ENCODE data around the gene FLT1. TPM values are rescaled to one million over a fixed set of nuclear protein-coding genes. Genes with fewer than 3 reads are reported as not detected.

The FLT1 gene
- total and polyA plus RNA-seq, 2 of the 13 experiments (the other 11 are each of a cell fraction or from before 2014, with no cell fraction given) = 0.02 TPM; not detected in 1

- TF ChIP-seq TBP (CRISPR knock-in tag; IDR thresholded peaks at IDR 0.05) = no peak
- no peak for TF ChIP-seq TRAFD1 (CRISPR knock-in tag; IDR thresholded peaks at IDR 0.05; ENCODE audit: borderline replicate concordance)
- no peak for TF ChIP-seq ZBTB7A (CRISPR knock-in tag; IDR thresholded peaks at IDR 0.05)
- no peak for TF ChIP-seq ZNF639 (CRISPR knock-in tag; conservative IDR thresholded peaks at IDR 0.05)
- TF ChIP-seq NFYC (CRISPR knock-in tag; IDR thresholded peaks at IDR 0.05) = no peak
- TF ChIP-seq ZC3H13 (CRISPR knock-in tag; IDR thresholded peaks at IDR 0.05) = no peak
- TF ChIP-seq LBX2 (CRISPR knock-in tag; IDR thresholded peaks at IDR 0.05; ENCODE audit: borderline replicate concordance) = no peak
- no peak for TF ChIP-seq GMEB2 (CRISPR knock-in tag; IDR thresholded peaks at IDR 0.05; ENCODE audit: low read depth)
- TF ChIP-seq RFXANK (CRISPR knock-in tag; IDR thresholded peaks at IDR 0.05) = no peak
- DNase-seq (ENCODE audit: low spot score) = no peak
- H3K36me3 ChIP-seq (replicated peaks in 1 of 2; ENCODE audit: control insufficient read depth in 1 of 2, insufficient read depth in 2 of 2, low read length in 2 of 2) = no peaks in the 10 kb centered on the region
- in situ Hi-C loops (cut with HindIII; ENCODE audit: extremely low pct_ligation_motif_present, low pct_unique_long_range_greater_than_20kb) = no loop called here
- FAIRE-seq = no peak
- WGBS (ENCODE audit: low lambda C conversion rate) = 12% methylated on average over 1 of the region's 1 CpG
- intact Hi-C loops (cut with micrococcal nuclease; ENCODE audit: unreplicated experiment) = no loop called here
- peaks cover 4 to 50% of the 10 kb centered on the region in 2 experiments for H3K27me3 ChIP-seq (ENCODE audit: control insufficient read depth in 1 of 2, insufficient read depth in 2 of 2, low read length in 2 of 2)
- H3K4me1 ChIP-seq (ENCODE audit: insufficient read depth, low read length) = peaks cover 14% of the 10 kb centered on the region
- BruUV-seq (replicated peaks) = no TSS peak
- H4K20me1 ChIP-seq (ENCODE audit: insufficient read depth, low read length) = no peaks in the 10 kb centered on the region
- no peak overlapping the region for H2AFZ ChIP-seq (ENCODE audit: low read length)
- no peak for ATAC-seq
- no peaks in the 10 kb centered on the region for H3K9me3 ChIP-seq (ENCODE audit: low read length)
- H3K27ac ChIP-seq (ENCODE audit: extremely low read length, insufficient read depth, low read length) = no peak overlapping the region
- H3K9ac ChIP-seq (ENCODE audit: insufficient read depth, low read depth, low read length) = no peak overlapping the region
- no peak overlapping the region for H3K4me3 ChIP-seq (replicated peaks in 1 of 3; ENCODE audit: insufficient read depth in 1 of 3, low read depth in 2 of 3, low read length in 3 of 3)
- CTCF ChIA-PET (ENCODE audit: low intra/inter-chr PET ratio, low total read pairs) = no interaction called here
- H3K4me2 ChIP-seq (ENCODE audit: low read depth, low read length) = no peak overlapping the region
- POLR2A ChIA-PET = no interaction called here
- H3K79me2 ChIP-seq (ENCODE audit: insufficient read depth, low read length) = no peaks in the 10 kb centered on the region
These were observed 34.9 kb upstream of the FLT1 start for GRCh38 chr13:28529836-28530235.
